H9 (cell line): Measurements from ENCODE around the gene CYP2R1. TPM values are rescaled to one million over a fixed set of nuclear protein-coding genes. Genes with fewer than 3 reads are reported as not detected.

ENCODE experiments used
- DNase-seq: peaks from one replicate; pipeline ENCODE4 v3.0.0-alpha.2; 2017
- H2AFZ ChIP-seq: one replicate; pipeline ENCODE4 v1.6.1; 2013; ENCODE audit warnings: mild to moderate bottlenecking, low read length, control low read depth, moderate library complexity
- H2AK5ac ChIP-seq: 2 replicates; pipeline ENCODE4 v1.6.1; 2013; ENCODE audit warnings: low read length, control low read depth, mixed read lengths; ENCODE audit not compliant: insufficient read length
- H2BK120ac ChIP-seq: one replicate; pipeline ENCODE4 v1.6.1; 2013; ENCODE audit warnings: low read depth, mild to moderate bottlenecking, low read length, control low read depth, inconsistent platforms; ENCODE audit not compliant: poor library complexity, severe bottlenecking
- H2BK12ac ChIP-seq: 2 replicates; pipeline ENCODE4 v1.6.1; 2013; ENCODE audit warnings: low read length, control low read depth, mixed read lengths, low read depth; ENCODE audit not compliant: insufficient read length
- H2BK15ac ChIP-seq: 2 replicates; pipeline ENCODE4 v1.6.1; 2013; ENCODE audit warnings: low read depth, low read length, control low read depth
- H2BK20ac ChIP-seq: one replicate; pipeline ENCODE4 v1.6.1; 2013; ENCODE audit warnings: low read depth, mild to moderate bottlenecking, low read length, control low read depth, inconsistent platforms; ENCODE audit not compliant: poor library complexity, severe bottlenecking
- H2BK5ac ChIP-seq: 2 replicates; pipeline ENCODE4 v1.6.1; 2013; ENCODE audit warnings: low read length, control low read depth, mixed read lengths; ENCODE audit not compliant: insufficient read length
- H3K14ac ChIP-seq: 2 replicates; pipeline ENCODE4 v1.6.1; 2013; ENCODE audit warnings: low read length, control low read depth; ENCODE audit not compliant: insufficient read depth
- H3K18ac ChIP-seq: 2 replicates; pipeline ENCODE4 v1.6.1; 2013; ENCODE audit warnings: low read depth, mild to moderate bottlenecking, mixed read lengths, low read length, control low read depth; ENCODE audit not compliant: insufficient read length
- H3K23ac ChIP-seq: 2 replicates; pipeline ENCODE4 v1.6.1; 2013; ENCODE audit warnings: low read length, control low read depth, mixed read lengths, low read depth; ENCODE audit not compliant: insufficient read length
- H3K23me2 ChIP-seq: 2 replicates; pipeline ENCODE4 v1.6.1; 2013; ENCODE audit warnings: low read depth, mild to moderate bottlenecking, mixed read lengths, low read length, control low read depth; ENCODE audit not compliant: insufficient read length, poor library complexity, severe bottlenecking
- H3K27ac ChIP-seq: 2 replicates; pipeline ENCODE4 v1.5.1; 2013; ENCODE audit warnings: low read length, control low read depth, mixed read lengths, low read depth; ENCODE audit not compliant: insufficient read length
- H3K27me3 ChIP-seq: 2 replicates; pipeline ENCODE4 v1.6.1; 2013; ENCODE audit warnings: low read length, control low read depth, inconsistent platforms; ENCODE audit not compliant: insufficient read depth
- H3K4ac ChIP-seq: 2 replicates; pipeline ENCODE4 v1.6.1; 2013; ENCODE audit warnings: low read depth, mild to moderate bottlenecking, control low read depth, inconsistent platforms, low read length, moderate library complexity
- H3K4me1 ChIP-seq: 2 replicates; pipeline ENCODE4 v1.6.1; 2013; ENCODE audit warnings: low read length, control low read depth, inconsistent platforms; ENCODE audit not compliant: insufficient read depth
- H3K4me2 ChIP-seq: 2 replicates; pipeline ENCODE4 v1.6.1; 2013; ENCODE audit warnings: low read length, control low read depth, mixed read lengths; ENCODE audit not compliant: insufficient read length, insufficient read depth
- H3K56ac ChIP-seq: 2 replicates; pipeline ENCODE4 v1.6.1; 2013; ENCODE audit warnings: low read depth, mild to moderate bottlenecking, mixed read lengths, low read length, control low read depth; ENCODE audit not compliant: insufficient read length
- H3K79me1 ChIP-seq: 2 replicates; pipeline ENCODE4 v1.6.1; 2013; ENCODE audit warnings: low read depth, mild to moderate bottlenecking, moderate library complexity, low read length, control low read depth, inconsistent platforms; ENCODE audit not compliant: insufficient read depth, poor library complexity, severe bottlenecking
- H3K79me2 ChIP-seq: 2 replicates; pipeline ENCODE4 v1.6.1; 2013; ENCODE audit warnings: low read length, control low read depth, inconsistent platforms; ENCODE audit not compliant: insufficient read depth
- H3K9ac ChIP-seq: 2 replicates; pipeline ENCODE4 v1.6.1; 2013; ENCODE audit warnings: low read length, control low read depth, mixed read lengths; ENCODE audit not compliant: insufficient read length; ENCODE audit errors: extremely low read depth
- H3K9me3 ChIP-seq: one replicate; pipeline ENCODE4 v1.6.1; 2013; ENCODE audit warnings: low read depth, low read length, inconsistent platforms; ENCODE audit not compliant: control insufficient read depth
- H3T11ph ChIP-seq: one replicate; pipeline ENCODE4 v1.6.1; 2013; ENCODE audit warnings: mild to moderate bottlenecking, low read length, control low read depth, inconsistent platforms
- H4K20me1 ChIP-seq: one replicate; pipeline ENCODE4 v1.6.1; 2013; ENCODE audit not compliant: control insufficient read depth, insufficient read length, insufficient read depth
- H4K5ac ChIP-seq: 2 replicates; pipeline ENCODE4 v1.6.1; 2013; ENCODE audit warnings: low read depth, mild to moderate bottlenecking, mixed read lengths, low read length, control low read depth; ENCODE audit not compliant: insufficient read length
- H4K8ac ChIP-seq: replicated peaks from 2 replicates; pipeline ENCODE4 v1.6.1; 2013; ENCODE audit warnings: low read length, control low read depth, mixed read lengths, low read depth; ENCODE audit not compliant: insufficient read length
- H4K91ac ChIP-seq: 2 replicates; pipeline ENCODE4 v1.6.1; 2013; ENCODE audit warnings: low read depth, mild to moderate bottlenecking, moderate library complexity, mixed read lengths, low read length, control low read depth; ENCODE audit not compliant: insufficient read length
- H3K27ac Mint-ChIP-seq, 3 experiments: 2 replicates in 2 of 3; 3 replicates in 1 of 3; pipeline ENCODE4 v1.8.0; 2020 to 2021; ENCODE audit warnings: mixed read lengths in 3 of 3, mild to moderate bottlenecking in 1 of 3, moderate library complexity in 1 of 3
- H3K27me3 Mint-ChIP-seq: 2 replicates; pipeline ENCODE4 v1.8.0; 2021; ENCODE audit warnings: low read depth, mild to moderate bottlenecking, moderate library complexity, mixed read lengths
- H3K36me3 Mint-ChIP-seq, 3 experiments: 2 replicates in 2 of 3; 3 replicates in 1 of 3; pipeline ENCODE4 v1.8.0; 2020 to 2021; ENCODE audit warnings: low read depth in 3 of 3, mixed read lengths in 3 of 3; ENCODE audit not compliant: insufficient read depth in 1 of 3
- H3K4me1 Mint-ChIP-seq, 2 experiments: 2 replicates each; pipeline ENCODE4 v1.8.0; 2020; ENCODE audit warnings: mixed read lengths in 2 of 2
- H3K4me3 Mint-ChIP-seq, 2 experiments: 2 replicates in 1 of 2; 3 replicates in 1 of 2; pipeline ENCODE4 v1.8.0; 2020 to 2021; ENCODE audit warnings: mild to moderate bottlenecking in 2 of 2, mixed read lengths in 2 of 2, moderate library complexity in 1 of 2
- H3K9me3 Mint-ChIP-seq, 2 experiments: 2 replicates in 1 of 2; 3 replicates in 1 of 2; pipeline ENCODE4 v1.8.0; 2020; ENCODE audit warnings: mild to moderate bottlenecking in 2 of 2, mixed read lengths in 2 of 2, moderate library complexity in 1 of 2
- total RNA-seq: library from RNA; stranded (reverse); gene quantifications from 2 replicates; pipeline ENCODE4 v1.2.1, GENCODE V29; 2021
- TF ChIP-seq, protein P1 (sequence below): fragments of 200-600 bp; sonication (generic); conservative IDR thresholded peaks from 3 replicates; pipeline ENCODE4 v1.8.0; 2021; ENCODE audit warnings: antibody characterized with exemption, mild to moderate bottlenecking

The CYP2R1 gene
- total RNA-seq, 1 experiment from 2014 or later: 10.3 TPM

DNA sequence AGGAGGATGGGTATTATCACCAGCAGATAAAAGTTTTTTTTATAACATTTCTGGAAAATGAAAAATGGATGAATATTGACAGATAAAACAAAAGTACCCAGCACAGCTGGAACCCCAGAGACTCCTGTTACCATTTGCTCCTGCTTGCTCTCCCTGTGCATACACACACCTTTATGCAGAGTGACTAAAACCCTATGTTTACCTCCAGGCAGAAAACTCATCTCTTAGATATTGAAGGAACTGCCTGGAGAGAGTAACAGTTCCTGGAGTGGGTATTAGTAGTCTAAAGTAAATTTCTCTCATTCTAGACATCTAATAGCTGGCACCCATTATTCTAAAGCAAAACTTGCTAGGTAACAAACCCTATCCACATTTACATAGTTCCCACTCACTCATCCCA lies 38.0 kb downstream of the CYP2R1 start:
- no peaks in the 10 kb centered on the region for H3K27me3 Mint-ChIP-seq
- TF ChIP-seq, protein P1, sequence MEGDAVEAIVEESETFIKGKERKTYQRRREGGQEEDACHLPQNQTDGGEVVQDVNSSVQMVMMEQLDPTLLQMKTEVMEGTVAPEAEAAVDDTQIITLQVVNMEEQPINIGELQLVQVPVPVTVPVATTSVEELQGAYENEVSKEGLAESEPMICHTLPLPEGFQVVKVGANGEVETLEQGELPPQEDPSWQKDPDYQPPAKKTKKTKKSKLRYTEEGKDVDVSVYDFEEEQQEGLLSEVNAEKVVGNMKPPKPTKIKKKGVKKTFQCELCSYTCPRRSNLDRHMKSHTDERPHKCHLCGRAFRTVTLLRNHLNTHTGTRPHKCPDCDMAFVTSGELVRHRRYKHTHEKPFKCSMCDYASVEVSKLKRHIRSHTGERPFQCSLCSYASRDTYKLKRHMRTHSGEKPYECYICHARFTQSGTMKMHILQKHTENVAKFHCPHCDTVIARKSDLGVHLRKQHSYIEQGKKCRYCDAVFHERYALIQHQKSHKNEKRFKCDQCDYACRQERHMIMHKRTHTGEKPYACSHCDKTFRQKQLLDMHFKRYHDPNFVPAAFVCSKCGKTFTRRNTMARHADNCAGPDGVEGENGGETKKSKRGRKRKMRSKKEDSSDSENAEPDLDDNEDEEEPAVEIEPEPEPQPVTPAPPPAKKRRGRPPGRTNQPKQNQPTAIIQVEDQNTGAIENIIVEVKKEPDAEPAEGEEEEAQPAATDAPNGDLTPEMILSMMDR: no peak
- Histone ChIP-seq H3K4me2 (no peak overlapping the region), H4K8ac (no peak overlapping the region), H2BK12ac (no peak overlapping the region), H3K14ac (no peak overlapping the region), H3K79me1 (no peaks in the 10 kb centered on the region), H2AK5ac (no peak overlapping the region), H4K5ac (no peak overlapping the region), H3K27ac (no peak overlapping the region), H3K23me2 (no peaks in the 10 kb centered on the region), H3K4me1 (no peaks in the 10 kb centered on the region), H3K79me2 (no peaks in the 10 kb centered on the region), H2AFZ (no peak overlapping the region), H3K4ac (no peak overlapping the region), H3K18ac (no peak overlapping the region), H3K9ac (no peak overlapping the region), H2BK5ac (no peak overlapping the region), H2BK20ac (no peak overlapping the region), H3K27me3 (no peaks in the 10 kb centered on the region), H4K91ac (no peak overlapping the region), H3K9me3 (no peaks in the 10 kb centered on the region), H3K23ac (no peak overlapping the region), H3K56ac (no peak overlapping the region), H2BK120ac (no peak overlapping the region), H2BK15ac (no peak overlapping the region), H3T11ph (no peak overlapping the region), H4K20me1 (no peaks in the 10 kb centered on the region)
- no peak for DNase-seq
- H3K4me3 Mint-ChIP-seq: no peak overlapping the region
- H3K27ac Mint-ChIP-seq: no peak overlapping the region
- peaks cover 0 to 3% (median 0%) of the 10 kb centered on the region in 3 experiments; a peak in 1 of 7 replicates for H3K36me3 Mint-ChIP-seq
- no peaks in the 10 kb centered on the region for H3K4me1 Mint-ChIP-seq
- no peaks in the 10 kb centered on the region; a peak in 1 of 5 replicates for H3K9me3 Mint-ChIP-seq
